Lower lobe of right lung (tissue), 2 donors: ENCODE results near the gene FAT4. TPM values are rescaled to one million over a fixed set of nuclear protein-coding genes. Genes with fewer than 3 reads are reported as not detected.

ENCODE experiments used
- ATAC-seq, 2 donors: fragments of 200-7000 bp; cut with Tn5 transposase; one replicate each; pipeline ENCODE4 v1.9.1; 2020 to 2022; ENCODE audit warnings: mild to moderate bottlenecking in 2 of 2, moderate library complexity in 2 of 2
- DNase-seq: peaks from one replicate; pipeline ENCODE4 v3.0.0-alpha.2; 2020
- H3K27ac ChIP-seq: fragments of 200-600 bp; one replicate; pipeline ENCODE4 v1.8.0; 2022
- H3K27me3 ChIP-seq: fragments of 200-600 bp; one replicate; pipeline ENCODE4 v1.8.0; 2022; ENCODE audit warnings: low read depth
- H3K36me3 ChIP-seq: fragments of 200-600 bp; one replicate; pipeline ENCODE4 v1.8.0; 2022; ENCODE audit warnings: mild to moderate bottlenecking
- H3K4me1 ChIP-seq: fragments of 200-600 bp; one replicate; pipeline ENCODE4 v1.8.0; 2022
- H3K4me3 ChIP-seq: fragments of 200-600 bp; one replicate; pipeline ENCODE4 v1.8.0; 2022; ENCODE audit warnings: mild to moderate bottlenecking
- H3K9me3 ChIP-seq: fragments of 200-600 bp; one replicate; pipeline ENCODE4 v1.8.0; 2022
- CTCF ChIP-seq: fragments of 200-600 bp; IDR thresholded peaks from one replicate; pipeline ENCODE4 v1.8.0; 2022; ENCODE audit warnings: antibody characterized with exemption, mild to moderate bottlenecking
- intact Hi-C: fragments of 100-400 bp; cut with DNase I; formaldehyde crosslinking; loops from one replicate; pipeline ENCODE4 v1.11.0; 2022
- total RNA-seq: library from RNA; stranded (reverse); fragmentation: NEBNext Ultra II Directional; extraction: Animal tissue kit (Norgen Biotek cat#: 25700); gene quantifications from one replicate; pipeline ENCODE4 v1.2.1, GENCODE V29; 2021
- donor health status: DM: no; HTN: yes; CAD: no; lungs with severe emphysema.

The FAT4 gene
- total RNA-seq, 1 donor from 2014 or later = 15.2 TPM

- intact Hi-C loops = no loop called here
- ATAC-seq = no peak
- Histone ChIP-seq H3K4me1 (no peaks in the 10 kb centered on the region), H3K27me3 (no peaks in the 10 kb centered on the region), H3K4me3 (no peak overlapping the region), H3K36me3 (no peaks in the 10 kb centered on the region), H3K9me3 (no peaks in the 10 kb centered on the region), H3K27ac (no peak overlapping the region)
- TF ChIP-seq CTCF = no peak
- no peak for DNase-seq
These were observed 35.8 kb downstream of the FAT4 start for GRCh38 chr4:125350470-125351135.

DNA sequence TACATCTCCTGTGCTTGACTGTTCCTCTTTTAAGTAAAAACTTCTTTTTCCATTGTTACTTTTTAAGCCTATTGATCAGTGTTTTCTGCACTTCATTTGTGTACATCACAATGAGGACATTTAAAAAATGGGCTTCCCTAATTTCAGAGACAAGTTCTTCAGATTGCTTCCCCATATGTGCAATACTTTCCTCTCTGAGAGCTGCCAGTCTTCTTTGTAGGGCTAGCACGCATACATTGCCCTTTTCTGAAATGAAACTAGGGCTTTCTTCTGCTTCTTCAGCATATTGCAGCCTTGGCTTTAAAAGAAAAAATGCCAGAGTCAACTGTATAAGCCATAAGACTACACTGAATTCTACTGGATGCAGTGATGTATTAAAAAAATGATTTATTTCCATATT lies 37.8 kb downstream of the FAT4 start:
- no peak for DNase-seq
- Histone ChIP-seq H3K9me3 (no peaks in the 10 kb centered on the region), H3K27me3 (no peaks in the 10 kb centered on the region), H3K4me3 (no peak overlapping the region), H3K27ac (no peak overlapping the region), H3K36me3 (no peaks in the 10 kb centered on the region), H3K4me1 (no peaks in the 10 kb centered on the region)
- no peak for ATAC-seq
- TF ChIP-seq CTCF = no peak
- intact Hi-C loops = no loop called here

DNA sequence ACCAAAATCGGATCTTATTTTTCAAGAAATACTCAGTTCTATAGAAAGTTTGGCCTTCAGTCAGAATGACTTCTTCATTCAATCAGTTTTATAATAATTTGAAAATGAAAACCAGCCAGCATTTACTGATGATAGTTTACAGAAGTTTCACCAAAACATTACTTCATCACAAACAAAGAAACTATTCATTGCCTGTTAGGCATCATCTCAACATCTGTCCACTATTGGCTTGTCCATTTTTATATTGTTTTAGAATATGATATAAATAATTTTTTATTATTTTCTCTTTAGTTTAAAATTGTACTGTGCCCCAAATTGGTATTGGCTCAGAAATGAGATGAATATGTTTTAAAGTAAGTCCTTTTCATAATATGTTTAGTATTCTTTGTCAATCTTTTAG lies 38.4 kb downstream of the FAT4 start:
- intact Hi-C loops = no loop called here
- Histone ChIP-seq H3K27ac (no peak overlapping the region), H3K27me3 (no peaks in the 10 kb centered on the region), H3K36me3 (no peaks in the 10 kb centered on the region), H3K4me1 (no peaks in the 10 kb centered on the region), H3K9me3 (no peaks in the 10 kb centered on the region), H3K4me3 (no peak overlapping the region)
- DNase-seq (no peak), ATAC-seq (no peak)
- no peak for TF ChIP-seq CTCF

DNA sequence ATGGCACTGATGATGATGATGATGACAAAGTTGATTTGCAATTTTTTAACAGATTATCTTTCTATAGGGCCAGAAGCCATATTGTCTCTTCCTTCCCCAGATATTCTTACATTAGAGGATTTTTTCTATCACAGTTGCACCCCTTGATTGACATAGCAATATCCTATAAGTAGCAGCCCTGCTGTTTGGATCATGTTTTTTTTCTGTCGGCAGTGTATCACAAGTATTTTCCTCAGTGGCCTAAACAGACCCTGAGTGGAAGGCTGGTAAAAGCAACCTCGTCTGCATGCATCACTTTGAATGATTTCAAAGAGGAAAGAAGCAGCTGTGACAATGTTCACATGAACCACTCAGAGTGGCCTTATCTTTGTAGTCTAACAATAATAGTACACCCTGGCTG lies 41.0 kb downstream of the FAT4 start:
- Histone ChIP-seq H3K27me3 (no peaks in the 10 kb centered on the region), H3K4me1 (no peaks in the 10 kb centered on the region), H3K4me3 (no peak overlapping the region), H3K27ac (no peak overlapping the region), H3K36me3 (no peaks in the 10 kb centered on the region), H3K9me3 (no peaks in the 10 kb centered on the region)
- ATAC-seq (no peak), DNase-seq (no peak)
- no peak for TF ChIP-seq CTCF
- intact Hi-C loops = no loop called here

DNA sequence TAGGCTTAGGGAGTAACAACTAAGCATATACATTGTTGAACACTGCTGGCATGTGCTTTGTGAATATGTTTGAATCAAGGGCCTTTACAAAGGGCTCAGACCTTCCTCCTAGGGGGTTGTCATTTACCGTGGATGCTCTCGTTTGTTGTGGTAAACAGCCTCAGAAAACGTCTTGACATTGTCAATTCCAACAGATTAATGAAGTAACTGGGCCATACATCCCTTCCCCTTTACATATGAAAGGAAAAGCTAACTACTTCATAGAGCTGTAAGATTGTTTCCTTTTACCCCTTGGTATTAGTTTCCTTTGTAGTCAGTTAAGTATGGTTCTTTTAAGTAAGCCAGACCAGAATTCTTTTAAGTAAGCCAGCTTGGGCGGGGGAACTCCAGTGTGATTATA lies 42.9 kb downstream of the FAT4 start:
- ATAC-seq (no peak), DNase-seq (no peak)
- Histone ChIP-seq H3K36me3 (no peaks in the 10 kb centered on the region), H3K27ac (no peak overlapping the region), H3K9me3 (no peaks in the 10 kb centered on the region), H3K4me3 (no peak overlapping the region), H3K27me3 (no peaks in the 10 kb centered on the region), H3K4me1 (no peaks in the 10 kb centered on the region)
- intact Hi-C loops = no loop called here
- TF ChIP-seq CTCF = no peak
